CD4-positive, alpha-beta T cell treated with Interleukin-4 for 1 hour (primary cell): ENCODE data around the gene C18orf54.
A peak's percentile ranks its signal among the peaks of the same experiment; 100 is the strongest.

Experiments
- DNase-seq, 2 donors: peaks; one replicate each; pipeline ENCODE4 v3.0.0-alpha.2; 2020 to 2022

The C18orf54 gene

GRCh38 chr18:54387631-54388030 is 29.9 kb downstream of the C18orf54 start:
- no peak for DNase-seq

GRCh38 chr18:54388203-54389142 is 30.8 kb downstream of the C18orf54 start:
- peak in 1 of 2 donors; percentile 26 for DNase-seq

GRCh38 chr18:54389143-54389505 is 31.4 kb downstream of the C18orf54 start:
- no peak for DNase-seq

GRCh38 chr18:54390838-54391237 is 33.1 kb downstream of the C18orf54 start:
- no peak for DNase-seq

GRCh38 chr18:54392543-54393023 is 34.9 kb downstream of the C18orf54 start:
- DNase-seq: peak in 1 of 2 donors; percentile 65

GRCh38 chr18:54393648-54394294 is 36.1 kb downstream of the C18orf54 start:
- DNase-seq: no peak

GRCh38 chr18:54396760-54397159 is 39.1 kb downstream of the C18orf54 start:
- no peak for DNase-seq

- DNase-seq: no peak
Observed at GRCh38 chr18:54405290-54405689, 47.6 kb downstream of the C18orf54 start.

GRCh38 chr18:54411781-54412180 is 54.1 kb downstream of the C18orf54 start:
- no peak for DNase-seq

- no peak for DNase-seq
Observed at GRCh38 chr18:54415086-54415485, 57.4 kb downstream of the C18orf54 start.

GRCh38 chr18:54416436-54416835 is 58.7 kb downstream of the C18orf54 start:
- no peak for DNase-seq

GRCh38 chr18:54423831-54424230 is 66.1 kb downstream of the C18orf54 start:
- DNase-seq: no peak

GRCh38 chr18:54426085-54426665 is 68.5 kb downstream of the C18orf54 start:
- no peak for DNase-seq
